Measurements from ENCODE around the gene FHOD1.

GRCh38 chr16:67183284-67183626, 64.0 kb downstream of the FHOD1 start:
- no peak for TF ChIP-seq POLR2A (IDR thresholded peaks at IDR 0.05)
- TF ChIP-seq, protein P1, sequence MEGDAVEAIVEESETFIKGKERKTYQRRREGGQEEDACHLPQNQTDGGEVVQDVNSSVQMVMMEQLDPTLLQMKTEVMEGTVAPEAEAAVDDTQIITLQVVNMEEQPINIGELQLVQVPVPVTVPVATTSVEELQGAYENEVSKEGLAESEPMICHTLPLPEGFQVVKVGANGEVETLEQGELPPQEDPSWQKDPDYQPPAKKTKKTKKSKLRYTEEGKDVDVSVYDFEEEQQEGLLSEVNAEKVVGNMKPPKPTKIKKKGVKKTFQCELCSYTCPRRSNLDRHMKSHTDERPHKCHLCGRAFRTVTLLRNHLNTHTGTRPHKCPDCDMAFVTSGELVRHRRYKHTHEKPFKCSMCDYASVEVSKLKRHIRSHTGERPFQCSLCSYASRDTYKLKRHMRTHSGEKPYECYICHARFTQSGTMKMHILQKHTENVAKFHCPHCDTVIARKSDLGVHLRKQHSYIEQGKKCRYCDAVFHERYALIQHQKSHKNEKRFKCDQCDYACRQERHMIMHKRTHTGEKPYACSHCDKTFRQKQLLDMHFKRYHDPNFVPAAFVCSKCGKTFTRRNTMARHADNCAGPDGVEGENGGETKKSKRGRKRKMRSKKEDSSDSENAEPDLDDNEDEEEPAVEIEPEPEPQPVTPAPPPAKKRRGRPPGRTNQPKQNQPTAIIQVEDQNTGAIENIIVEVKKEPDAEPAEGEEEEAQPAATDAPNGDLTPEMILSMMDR (IDR thresholded peaks at IDR 0.05), result no peak

Data from Peyer's patch (tissue), 4 donors.